HL-60 (cell line): ENCODE measurements around the gene MEIS1.

Experiments
- DNase-seq, 2 experiments: peaks; one replicate each; pipeline ENCODE4 v3.0.0-alpha.2; 2010 to 2020; ENCODE audit warnings: low read depth in 1 of 2, low spot score in 1 of 2
- H3K27ac ChIP-seq: fragments of 250-450 bp; sonication (Bioruptor Pico); replicated peaks from 2 replicates; pipeline ENCODE4 v1.5.1; 2020; ENCODE audit warnings: mild to moderate bottlenecking, moderate library complexity
- H3K27me3 ChIP-seq: fragments of 250-450 bp; sonication (Bioruptor Pico); 2 replicates; pipeline ENCODE4 v1.5.1; 2021; ENCODE audit warnings: mild to moderate bottlenecking, moderate library complexity; ENCODE audit not compliant: insufficient read depth, poor library complexity, severe bottlenecking
- H3K4me3 ChIP-seq: replicated peaks from 2 replicates; pipeline ENCODE4 v1.5.1; 2011; ENCODE audit warnings: mild to moderate bottlenecking, control low read depth, low read length; ENCODE audit not compliant: insufficient read depth
- GABPA ChIP-seq: IDR thresholded peaks from 2 replicates; pipeline ENCODE4 v1.6.1; 2012; ENCODE audit warnings: low read depth
- POLR2AphosphoS5 ChIP-seq: IDR thresholded peaks from 2 replicates; pipeline ENCODE4 v1.6.1; 2012; ENCODE audit warnings: low read depth
- SPI1 ChIP-seq: IDR thresholded peaks from 2 replicates; pipeline ENCODE4 v1.6.1; 2012; ENCODE audit warnings: low read depth, mild to moderate bottlenecking, borderline replicate concordance
- TF ChIP-seq, protein P1 (sequence below): IDR thresholded peaks from 2 replicates; pipeline ENCODE4 v1.6.1; 2012; ENCODE audit warnings: low read depth; ENCODE audit not compliant: insufficient replicate concordance
- TF ChIP-seq, protein P2 (sequence below): IDR thresholded peaks from one replicate; pipeline ENCODE4 v1.5.1; 2011; ENCODE audit warnings: low read length, control low read depth, inconsistent platforms; ENCODE audit not compliant: insufficient read depth

MEIS1 gene

DNA sequence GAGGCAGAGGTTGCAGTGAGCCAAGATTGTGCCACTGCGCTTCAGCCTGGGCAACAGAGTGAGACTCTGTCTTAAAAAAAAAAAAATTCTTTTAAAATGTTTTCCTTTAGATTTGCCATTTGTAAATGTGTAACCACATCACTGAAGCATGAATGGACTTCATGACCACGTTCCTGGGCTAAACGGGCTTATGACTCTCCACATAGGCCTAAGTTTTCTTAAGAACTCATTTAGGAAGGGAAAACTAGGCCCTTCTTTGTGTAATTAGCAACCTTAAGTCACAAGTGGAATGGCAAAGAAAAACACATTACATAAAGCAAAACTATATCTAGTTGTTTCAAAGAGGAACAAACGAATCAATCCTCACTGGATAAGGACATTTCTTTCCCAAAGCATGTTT lies 99.5 kb downstream of the MEIS1 start:
- Histone ChIP-seq H3K4me3 (no peak overlapping the region), H3K27me3 (no peaks in the 10 kb centered on the region), H3K27ac (no peak overlapping the region)
- TF ChIP-seq POLR2AphosphoS5 (no peak), SPI1 (no peak), GABPA (no peak)
- TF ChIP-seq, protein P1, sequence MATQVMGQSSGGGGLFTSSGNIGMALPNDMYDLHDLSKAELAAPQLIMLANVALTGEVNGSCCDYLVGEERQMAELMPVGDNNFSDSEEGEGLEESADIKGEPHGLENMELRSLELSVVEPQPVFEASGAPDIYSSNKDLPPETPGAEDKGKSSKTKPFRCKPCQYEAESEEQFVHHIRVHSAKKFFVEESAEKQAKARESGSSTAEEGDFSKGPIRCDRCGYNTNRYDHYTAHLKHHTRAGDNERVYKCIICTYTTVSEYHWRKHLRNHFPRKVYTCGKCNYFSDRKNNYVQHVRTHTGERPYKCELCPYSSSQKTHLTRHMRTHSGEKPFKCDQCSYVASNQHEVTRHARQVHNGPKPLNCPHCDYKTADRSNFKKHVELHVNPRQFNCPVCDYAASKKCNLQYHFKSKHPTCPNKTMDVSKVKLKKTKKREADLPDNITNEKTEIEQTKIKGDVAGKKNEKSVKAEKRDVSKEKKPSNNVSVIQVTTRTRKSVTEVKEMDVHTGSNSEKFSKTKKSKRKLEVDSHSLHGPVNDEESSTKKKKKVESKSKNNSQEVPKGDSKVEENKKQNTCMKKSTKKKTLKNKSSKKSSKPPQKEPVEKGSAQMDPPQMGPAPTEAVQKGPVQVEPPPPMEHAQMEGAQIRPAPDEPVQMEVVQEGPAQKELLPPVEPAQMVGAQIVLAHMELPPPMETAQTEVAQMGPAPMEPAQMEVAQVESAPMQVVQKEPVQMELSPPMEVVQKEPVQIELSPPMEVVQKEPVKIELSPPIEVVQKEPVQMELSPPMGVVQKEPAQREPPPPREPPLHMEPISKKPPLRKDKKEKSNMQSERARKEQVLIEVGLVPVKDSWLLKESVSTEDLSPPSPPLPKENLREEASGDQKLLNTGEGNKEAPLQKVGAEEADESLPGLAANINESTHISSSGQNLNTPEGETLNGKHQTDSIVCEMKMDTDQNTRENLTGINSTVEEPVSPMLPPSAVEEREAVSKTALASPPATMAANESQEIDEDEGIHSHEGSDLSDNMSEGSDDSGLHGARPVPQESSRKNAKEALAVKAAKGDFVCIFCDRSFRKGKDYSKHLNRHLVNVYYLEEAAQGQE: no peak
- TF ChIP-seq, protein P2, sequence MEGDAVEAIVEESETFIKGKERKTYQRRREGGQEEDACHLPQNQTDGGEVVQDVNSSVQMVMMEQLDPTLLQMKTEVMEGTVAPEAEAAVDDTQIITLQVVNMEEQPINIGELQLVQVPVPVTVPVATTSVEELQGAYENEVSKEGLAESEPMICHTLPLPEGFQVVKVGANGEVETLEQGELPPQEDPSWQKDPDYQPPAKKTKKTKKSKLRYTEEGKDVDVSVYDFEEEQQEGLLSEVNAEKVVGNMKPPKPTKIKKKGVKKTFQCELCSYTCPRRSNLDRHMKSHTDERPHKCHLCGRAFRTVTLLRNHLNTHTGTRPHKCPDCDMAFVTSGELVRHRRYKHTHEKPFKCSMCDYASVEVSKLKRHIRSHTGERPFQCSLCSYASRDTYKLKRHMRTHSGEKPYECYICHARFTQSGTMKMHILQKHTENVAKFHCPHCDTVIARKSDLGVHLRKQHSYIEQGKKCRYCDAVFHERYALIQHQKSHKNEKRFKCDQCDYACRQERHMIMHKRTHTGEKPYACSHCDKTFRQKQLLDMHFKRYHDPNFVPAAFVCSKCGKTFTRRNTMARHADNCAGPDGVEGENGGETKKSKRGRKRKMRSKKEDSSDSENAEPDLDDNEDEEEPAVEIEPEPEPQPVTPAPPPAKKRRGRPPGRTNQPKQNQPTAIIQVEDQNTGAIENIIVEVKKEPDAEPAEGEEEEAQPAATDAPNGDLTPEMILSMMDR: no peak
- no peak for DNase-seq

DNA sequence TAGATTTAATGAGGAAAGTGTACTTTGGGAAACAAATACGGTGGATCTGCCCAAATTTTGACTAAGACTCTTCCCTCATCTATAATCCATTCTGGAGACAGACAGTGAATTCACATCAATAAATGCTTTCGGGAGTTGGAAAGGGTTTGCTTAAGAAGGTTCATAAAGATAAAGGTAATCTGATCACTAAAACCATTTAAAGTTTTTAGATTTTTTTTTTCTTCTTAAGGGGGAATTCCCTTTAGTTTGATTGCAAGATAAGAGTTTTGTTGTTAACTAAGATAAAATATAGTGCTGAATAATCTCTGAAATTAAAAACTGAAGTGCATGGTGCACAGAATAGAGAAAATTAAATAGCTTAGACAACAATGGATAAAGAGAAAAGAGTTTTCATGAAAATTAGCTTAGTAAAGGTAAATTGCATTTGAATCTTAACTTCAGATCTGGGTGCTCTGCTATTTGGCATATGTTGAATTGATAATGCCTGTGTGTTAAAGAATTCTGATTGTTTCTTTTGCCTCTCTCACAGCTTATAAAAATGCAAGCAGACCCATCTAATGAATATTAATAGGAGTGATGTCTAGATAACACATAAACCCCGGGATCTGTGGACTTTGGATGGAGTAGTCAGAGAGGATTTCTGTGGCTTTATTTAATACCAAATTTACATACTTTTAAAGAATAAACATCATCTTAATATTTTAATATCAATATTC lies 100.8 kb downstream of the MEIS1 start:
- no peak for DNase-seq
- H3K27me3 ChIP-seq: no peaks in the 10 kb centered on the region
- H3K27ac ChIP-seq: no peak overlapping the region
- TF ChIP-seq SPI1 (no peak), POLR2AphosphoS5 (no peak), GABPA (no peak)
- TF ChIP-seq, protein P1: no peak
- TF ChIP-seq, protein P2: no peak
- H3K4me3 ChIP-seq: no peak overlapping the region

DNA sequence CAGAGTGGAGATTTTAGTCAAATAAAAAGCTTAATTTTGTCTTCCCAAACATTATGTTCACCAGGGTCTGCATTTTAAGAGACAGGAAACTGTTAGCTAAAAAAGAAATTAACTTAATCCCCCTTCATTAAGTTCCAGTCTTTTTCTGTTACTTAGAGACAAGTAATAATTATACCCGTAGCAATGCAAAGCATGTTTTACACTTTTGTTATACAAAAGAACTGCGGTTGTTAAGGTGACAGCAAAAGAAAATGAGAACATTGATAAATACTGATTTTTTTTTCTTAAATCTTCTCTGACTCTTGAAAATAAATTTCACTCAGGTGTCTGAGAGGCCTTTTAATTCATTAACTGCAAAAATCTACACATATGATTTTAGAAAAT lies 101.4 kb downstream of the MEIS1 start:
- Histone ChIP-seq H3K27ac (no peak overlapping the region), H3K27me3 (no peaks in the 10 kb centered on the region), H3K4me3 (no peak overlapping the region)
- TF ChIP-seq GABPA (no peak), POLR2AphosphoS5 (no peak), SPI1 (no peak)
- TF ChIP-seq, protein P2: no peak
- TF ChIP-seq, protein P1: no peak
- no peak for DNase-seq
